ENCODE results near the gene GNPTG.

GNPTG gene

GRCh38 chr16:1407753-1408152 is 56.0 kb downstream of the GNPTG start:
- in situ Hi-C loops (cut with HindIII; ENCODE audit: low pct_unique_long_range_greater_than_20kb, low sequenced_read_pairs), result no loop called here
- DNase-seq (ENCODE audit: low read depth in 1 of 2, low spot score in 1 of 2), result no peak
- no peak for TF ChIP-seq JUND (IDR thresholded peaks at IDR 0.05; ENCODE audit: low read depth)

DNA sequence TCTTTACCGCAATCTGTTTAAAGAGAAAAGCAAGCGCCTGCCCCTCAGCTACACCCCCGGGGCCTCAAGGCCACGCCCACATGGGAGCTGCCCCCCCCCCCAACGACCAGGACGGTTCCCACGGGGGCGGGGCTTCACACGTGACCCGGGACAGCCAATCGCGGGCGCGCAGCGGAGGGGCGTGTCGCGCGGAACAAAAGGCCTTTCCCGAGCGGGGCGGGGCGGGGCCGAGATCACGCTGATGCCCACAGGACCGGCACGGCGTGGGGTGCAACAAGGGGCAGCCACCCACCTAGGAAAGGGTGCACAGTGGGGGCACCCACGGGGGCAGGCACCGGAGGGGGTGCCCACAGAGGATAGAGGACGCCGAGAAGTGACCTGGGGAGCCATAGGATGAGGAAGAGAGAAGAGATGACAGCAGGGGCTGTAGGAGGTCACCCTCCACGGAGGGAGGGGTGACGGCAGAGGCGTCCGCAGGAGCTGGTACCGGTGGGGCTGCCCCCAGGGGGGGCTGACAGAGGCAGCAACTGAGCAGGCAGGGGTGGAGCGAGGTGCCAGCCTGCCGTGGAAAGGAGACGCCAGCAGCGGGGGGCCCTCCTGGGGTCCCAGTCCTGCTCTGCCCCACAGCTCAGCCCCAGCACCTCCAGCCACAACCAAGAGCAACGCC is 56.6 kb downstream of the GNPTG start:
- peak; percentile 87 to 94 for DNase-seq (ENCODE audit: low read depth in 1 of 2, low spot score in 1 of 2)
- TF ChIP-seq JUND (IDR thresholded peaks at IDR 0.05; ENCODE audit: low read depth), result no peak
- in situ Hi-C loops (cut with HindIII; ENCODE audit: low pct_unique_long_range_greater_than_20kb, low sequenced_read_pairs), result no loop called here

DNA sequence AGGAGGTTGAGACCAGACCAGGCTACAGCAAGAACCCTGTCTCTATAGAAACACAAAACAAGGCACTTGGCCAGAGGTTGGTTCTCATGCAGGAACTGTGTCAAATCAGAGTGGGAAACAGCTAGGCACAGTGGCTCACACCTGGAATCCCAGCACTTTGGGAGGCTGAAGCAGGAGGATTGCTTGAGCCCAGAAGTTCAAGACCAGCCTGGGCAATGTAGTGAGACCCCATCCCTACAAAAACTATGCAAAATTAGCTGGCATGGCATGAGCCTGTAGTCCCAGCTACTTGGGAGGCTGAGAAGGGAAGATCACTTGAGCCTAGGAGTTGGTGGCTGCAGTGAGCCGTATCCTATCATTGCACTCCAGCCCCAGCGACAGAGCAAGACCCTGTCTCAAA is 61.1 kb downstream of the GNPTG start:
- DNase-seq (ENCODE audit: low read depth in 1 of 2, low spot score in 1 of 2), result no peak
- in situ Hi-C loops (cut with HindIII; ENCODE audit: low pct_unique_long_range_greater_than_20kb, low sequenced_read_pairs), result no loop called here
- no peak for TF ChIP-seq JUND (IDR thresholded peaks at IDR 0.05; ENCODE audit: low read depth)

All from T47D (cell line).